NCI-H1105 treated with DMSO at 0.1 percent for 48 hours (cell line): ENCODE data around the gene B2M.
"Not testable (repeated sequence)": the region's sequence is repeated elsewhere in the genome, so short reads cannot be mapped to it uniquely, and the experiment has no call there.

ENCODE experiments used
- DNase-seq: peaks from one replicate; lab custom pipeline; 2025; lab: John Stamatoyannopoulos, UW

The B2M gene

GRCh38 chr15:44711096-44711742 lies at the start of gene B2M, which contains the start of gene PATL2:
Gene B2M (plus strand): TSS chr15:44711517. CDS start chr15:44711547, 30 bp downstream.
Gene PATL2 (minus strand): TSS chr15:44711323. CDS start chr15:44676490, 34,833 bp downstream.
- peak; percentile 84 for DNase-seq

DNA sequence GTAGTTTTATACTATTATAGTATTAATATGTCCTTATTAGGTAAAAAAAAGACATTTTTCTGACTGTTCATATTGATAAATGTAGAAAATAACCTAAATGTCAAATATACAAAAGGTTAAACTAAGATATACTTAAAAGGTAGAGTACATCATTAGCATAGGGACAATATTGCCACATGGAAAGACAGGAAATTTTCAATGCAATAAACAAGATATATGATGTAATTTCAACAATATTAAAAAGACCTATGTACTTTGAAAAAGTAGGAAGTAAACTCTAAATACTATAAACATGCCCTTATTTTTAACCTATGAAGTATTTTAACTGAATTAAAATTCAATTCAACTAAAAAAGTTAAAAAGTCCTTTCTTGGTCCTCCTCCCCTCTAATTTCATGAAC lies 49.7 kb upstream of the B2M start:
- no peak for DNase-seq

DNA sequence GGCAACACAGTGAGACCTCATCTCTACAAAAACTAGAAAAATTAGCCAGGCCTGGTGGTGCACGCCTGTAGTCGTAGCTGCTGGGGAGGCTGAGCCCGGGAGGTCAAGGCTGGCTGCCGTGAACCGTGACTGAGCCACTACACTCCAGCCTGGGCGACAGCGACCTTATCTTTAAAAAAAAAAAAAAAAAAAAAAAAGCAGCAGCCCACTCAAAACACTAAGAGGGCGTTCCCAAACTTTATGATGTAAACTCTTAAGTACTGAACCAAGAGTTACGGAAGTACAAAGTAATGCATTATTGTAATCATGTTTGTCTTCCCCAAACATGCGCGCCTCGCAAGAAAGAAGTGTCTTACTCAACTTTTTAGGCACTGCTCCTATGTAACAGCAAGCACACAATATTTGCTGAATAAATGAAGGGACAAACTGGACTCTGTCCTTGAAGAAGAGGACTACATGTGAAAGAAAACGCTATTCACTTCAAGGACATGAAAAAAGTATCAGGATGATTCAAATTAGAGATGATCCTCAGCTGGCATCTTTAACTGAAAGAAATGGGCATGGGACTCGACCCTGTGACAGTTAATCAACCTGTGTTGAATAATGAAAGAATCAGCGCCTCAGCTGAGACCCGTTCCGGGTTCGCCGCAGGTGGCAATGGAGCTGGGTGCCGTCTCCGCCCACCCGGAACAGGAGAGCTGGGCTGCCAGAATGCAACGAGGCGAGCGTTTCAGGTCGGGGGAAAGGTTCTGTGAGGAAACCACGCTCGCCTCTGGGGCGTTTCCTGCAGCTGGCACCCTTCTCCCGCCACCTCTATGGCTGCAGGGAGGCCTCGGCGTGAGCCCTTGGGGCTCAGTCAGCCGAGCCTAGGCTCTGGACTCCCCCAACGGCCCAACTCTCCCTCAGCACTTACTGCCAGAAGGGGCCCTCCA lies 48.6 kb upstream of the B2M start:
- DNase-seq: peak; percentile 37

DNA sequence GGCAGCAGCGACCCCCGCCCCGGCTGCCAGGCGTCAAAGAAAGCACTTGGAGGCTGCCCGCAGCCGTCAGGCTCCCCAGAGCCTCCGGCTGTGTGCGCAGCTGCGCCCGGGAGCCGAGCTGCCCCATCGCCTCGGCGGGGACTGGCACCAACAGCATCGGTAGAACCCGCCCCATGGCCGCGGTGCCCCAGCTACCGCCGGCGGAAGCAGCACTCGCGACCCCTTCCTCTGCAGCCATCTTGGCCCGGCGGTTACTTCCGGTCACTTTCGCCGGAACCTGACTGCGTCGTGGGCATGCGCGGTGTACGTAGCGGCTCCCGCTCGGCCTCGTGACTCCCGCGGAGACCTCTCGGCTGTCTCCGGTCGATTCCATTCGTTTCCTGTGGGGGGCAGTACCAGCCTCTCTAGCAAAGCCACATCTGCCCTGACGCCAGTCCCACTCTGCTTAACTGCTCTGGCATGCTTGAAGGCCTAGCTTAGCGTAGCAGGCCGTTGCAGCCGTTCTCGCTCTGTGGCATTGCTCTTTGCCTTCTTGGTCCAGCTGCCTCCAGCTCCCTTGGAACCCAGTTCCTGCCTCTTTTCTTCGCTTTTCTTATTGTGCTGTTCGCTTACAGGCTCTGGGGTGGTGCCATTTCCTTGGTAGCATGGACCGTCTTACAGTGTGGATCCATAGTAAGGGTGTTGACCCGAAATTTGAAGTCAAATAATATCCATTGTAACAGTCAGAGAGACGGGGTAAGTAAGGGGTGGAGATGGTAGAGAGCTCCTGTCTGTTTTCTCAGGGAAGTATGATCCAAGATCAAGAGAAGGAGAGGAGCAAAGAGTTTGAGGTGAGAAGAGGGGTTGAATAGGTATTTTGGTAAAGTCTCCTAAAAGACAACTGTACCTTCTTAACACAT lies 47.7 kb upstream of the B2M start, which contains the start of gene SPG11:
Gene SPG11, minus strand, starts transcription at position 253 of the 899 bp plus-strand sequence. Its CDS starts 15 bp downstream, at position 238.
- DNase-seq: peak; percentile 91

GRCh38 chr15:44666210-44667038 lies 44.9 kb upstream of the B2M start:
- no peak for DNase-seq

DNA sequence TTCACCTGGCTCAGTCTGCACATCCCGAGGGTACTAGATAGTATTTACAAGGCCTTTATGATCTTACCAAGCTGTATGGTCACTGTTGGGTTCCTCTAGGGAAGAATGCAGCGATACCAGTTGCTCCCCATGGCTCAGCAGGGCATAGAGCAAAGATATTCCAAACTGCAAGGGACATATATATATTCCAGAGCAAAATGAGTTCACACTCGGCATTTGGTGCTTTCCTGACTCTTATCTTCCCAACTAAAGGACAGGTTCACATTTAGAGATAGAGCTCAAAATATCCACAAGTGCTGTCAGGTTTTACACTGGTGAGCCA lies 44.3 kb upstream of the B2M start:
- no peak for DNase-seq

- DNase-seq: no peak
These were observed 42.4 kb upstream of the B2M start for GRCh38 chr15:44668921-44669320.

DNA sequence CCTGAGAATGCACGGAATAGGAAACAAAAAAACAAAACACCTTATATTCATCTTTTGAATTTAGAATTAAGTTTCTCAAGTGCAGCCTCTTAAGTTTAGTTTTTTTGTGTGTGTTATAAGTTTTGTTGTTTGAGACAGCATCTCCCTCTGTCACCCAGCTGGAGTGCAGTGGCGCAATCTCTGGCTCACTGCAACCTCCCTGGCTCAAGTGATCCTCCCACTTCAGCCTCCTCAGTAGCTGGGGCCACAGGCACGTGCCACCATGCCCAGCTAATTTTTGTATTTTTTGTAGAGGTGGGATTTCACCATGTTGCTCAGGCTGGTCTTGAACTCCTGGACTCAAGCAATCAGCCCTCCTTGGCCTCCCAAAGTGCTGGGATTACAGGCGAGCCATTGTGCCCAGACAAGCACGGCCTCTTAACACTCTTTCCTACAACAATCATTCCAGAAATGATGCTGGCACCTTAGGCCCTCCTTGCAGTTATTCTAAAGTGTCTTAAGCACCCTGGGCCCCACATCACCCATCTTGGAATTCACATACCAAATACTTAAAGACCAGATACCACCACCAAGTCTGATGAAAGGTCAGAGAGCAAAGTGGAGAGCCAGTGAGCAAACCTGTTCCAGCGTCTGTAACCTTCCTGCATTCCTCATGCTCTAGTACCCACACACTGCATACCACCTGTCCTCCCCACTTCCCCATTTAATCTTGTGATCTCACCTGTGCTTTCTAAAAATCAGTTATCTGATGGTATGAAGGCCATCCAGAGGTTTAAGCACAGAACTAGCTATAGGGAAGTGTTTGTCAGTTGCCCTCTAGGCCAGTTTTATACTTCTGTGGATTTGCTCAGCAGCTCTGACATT lies 41.0 kb upstream of the B2M start:
- no peak for DNase-seq

GRCh38 chr15:44673639-44674038 lies 37.7 kb upstream of the B2M start:
- no peak for DNase-seq

DNA sequence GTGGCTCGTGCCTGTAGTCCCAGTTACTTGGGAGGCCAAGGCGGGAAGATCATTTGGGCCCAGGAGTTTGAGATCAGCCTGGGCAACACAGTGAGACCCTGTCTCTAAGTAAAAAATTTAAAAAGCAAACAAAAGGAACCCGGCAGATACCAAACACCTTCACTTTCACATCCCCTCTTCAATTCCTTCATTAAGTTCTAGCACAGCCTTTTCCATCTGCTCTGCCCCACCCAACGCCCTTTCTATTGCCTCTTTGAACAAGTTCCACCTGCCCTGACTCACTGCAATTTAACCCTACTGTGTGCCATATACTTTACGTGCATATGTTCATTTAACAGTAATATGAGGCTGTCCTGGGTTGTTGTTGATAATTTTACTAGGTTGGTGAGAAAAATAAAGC lies 35.4 kb upstream of the B2M start:
- DNase-seq: no peak

DNA sequence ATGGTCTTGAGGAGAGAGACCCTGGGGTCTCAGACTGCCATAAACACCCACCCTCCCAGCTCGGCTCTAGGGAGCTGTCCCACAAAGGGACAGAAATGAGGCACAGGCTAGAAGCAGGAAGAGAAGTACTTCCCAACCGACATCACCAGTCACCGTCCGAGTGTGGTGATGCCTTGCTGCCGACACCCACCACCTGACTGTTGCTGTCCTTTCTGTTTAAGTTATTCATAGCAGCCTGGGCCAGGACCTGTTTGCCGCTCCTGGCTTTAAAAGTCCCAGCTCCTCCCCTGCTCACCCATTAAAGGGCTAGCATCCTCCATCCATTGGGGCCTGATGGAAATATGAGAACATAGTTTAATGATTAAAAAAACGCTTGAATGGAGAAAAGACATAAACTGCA lies 34.6 kb upstream of the B2M start:
- DNase-seq: no peak

DNA sequence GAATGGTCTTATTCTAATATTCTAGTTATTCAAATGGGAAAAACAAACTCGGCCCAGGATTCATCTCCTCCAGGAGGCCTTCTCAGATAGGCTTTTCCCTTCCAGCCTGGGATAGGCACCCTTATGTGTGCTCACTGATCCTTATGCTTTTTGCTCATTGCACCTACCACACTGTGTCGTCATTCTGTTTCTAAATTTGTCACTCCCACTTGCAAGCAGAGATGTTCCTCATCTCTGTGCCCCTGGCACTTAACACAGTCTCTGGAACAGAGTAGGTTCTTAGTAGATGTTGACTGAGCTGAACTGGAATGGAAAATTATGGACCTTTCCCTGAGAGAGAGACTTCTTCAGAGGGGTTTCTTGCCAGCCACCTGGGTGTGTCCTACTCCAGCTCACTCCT lies 29.1 kb upstream of the B2M start:
- no peak for DNase-seq

- peak; percentile 18 for DNase-seq
These were observed 28.3 kb upstream of the B2M start for GRCh38 chr15:44682809-44683682.

GRCh38 chr15:44689318-44689717 lies 22.0 kb upstream of the B2M start:
- not testable (repeated sequence) for DNase-seq

GRCh38 chr15:44690245-44690644 lies 21.1 kb upstream of the B2M start:
- DNase-seq: not testable (repeated sequence)

GRCh38 chr15:44692659-44693058 lies 18.7 kb upstream of the B2M start:
- DNase-seq: no peak

- DNase-seq: no peak
These were observed 16.9 kb upstream of the B2M start for GRCh38 chr15:44694416-44694815.

DNA sequence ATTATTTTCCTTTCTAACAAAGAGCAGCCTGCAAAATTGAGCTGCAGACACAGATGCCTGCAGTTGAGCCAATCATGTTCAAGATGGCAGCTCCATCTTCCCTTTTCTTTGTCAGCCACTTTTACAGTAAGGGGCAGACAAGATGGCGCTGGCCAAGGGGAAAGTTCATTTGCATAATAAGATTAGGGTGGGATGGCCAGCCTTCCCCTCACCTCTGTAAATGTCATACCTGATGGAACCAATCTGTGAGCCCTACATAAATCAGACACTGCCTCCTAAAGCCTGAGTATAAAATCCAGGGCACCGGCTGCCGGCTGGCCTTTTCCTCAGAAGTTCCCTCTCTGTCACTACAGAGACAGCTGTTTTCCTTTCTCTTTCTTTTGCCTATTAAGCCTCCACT lies 16.0 kb upstream of the B2M start:
- no peak for DNase-seq

GRCh38 chr15:44697014-44697413 lies 14.3 kb upstream of the B2M start:
- DNase-seq: no peak
